ENCODE measurements around the gene ARAP1. TPM values are rescaled to one million over a fixed set of nuclear protein-coding genes. Genes with fewer than 3 reads are reported as not detected.

The ARAP1 gene
- total RNA-seq, 1 experiment from 2014 or later = 47.0 TPM

GRCh38 chr11:72681226-72682153, 70.7 kb downstream of the ARAP1 start:
- intact Hi-C loops (cut with micrococcal nuclease) = loop anchor here (2.0 kb wide), 1 partner anchor 211 kb away; no protein-coding TSS in a partner anchor
- no peak overlapping the region for H3K27ac Mint-ChIP-seq (ENCODE audit: low read depth, unreplicated experiment)
- peaks cover 30% of the 10 kb centered on the region for H3K36me3 Mint-ChIP-seq (ENCODE audit: insufficient read depth, unreplicated experiment)
- H3K4me3 Mint-ChIP-seq (ENCODE audit: unreplicated experiment) = no peak overlapping the region
- ChIA-PET CTCF (interaction anchor here (0.5 to 3.5 kb wide), 13 partner anchors 11 to 693 kb away, joined by 3 to 24 read pairs (median 4); partner anchors contain the start of gene P2RY2), POLR2A (interaction anchor here (0.5 to 1.9 kb wide), 7 partner anchors 11 to 210 kb away, joined by 3 to 4 read pairs (median 3); no protein-coding TSS in a partner anchor)
- peaks cover 37% of the 10 kb centered on the region for H3K27me3 Mint-ChIP-seq (ENCODE audit: insufficient read depth, unreplicated experiment)
- no peak for DNase-seq (ENCODE audit: unreplicated experiment)
- H3K9me3 Mint-ChIP-seq (ENCODE audit: unreplicated experiment) = no peaks in the 10 kb centered on the region
- TF ChIP-seq, protein P1, sequence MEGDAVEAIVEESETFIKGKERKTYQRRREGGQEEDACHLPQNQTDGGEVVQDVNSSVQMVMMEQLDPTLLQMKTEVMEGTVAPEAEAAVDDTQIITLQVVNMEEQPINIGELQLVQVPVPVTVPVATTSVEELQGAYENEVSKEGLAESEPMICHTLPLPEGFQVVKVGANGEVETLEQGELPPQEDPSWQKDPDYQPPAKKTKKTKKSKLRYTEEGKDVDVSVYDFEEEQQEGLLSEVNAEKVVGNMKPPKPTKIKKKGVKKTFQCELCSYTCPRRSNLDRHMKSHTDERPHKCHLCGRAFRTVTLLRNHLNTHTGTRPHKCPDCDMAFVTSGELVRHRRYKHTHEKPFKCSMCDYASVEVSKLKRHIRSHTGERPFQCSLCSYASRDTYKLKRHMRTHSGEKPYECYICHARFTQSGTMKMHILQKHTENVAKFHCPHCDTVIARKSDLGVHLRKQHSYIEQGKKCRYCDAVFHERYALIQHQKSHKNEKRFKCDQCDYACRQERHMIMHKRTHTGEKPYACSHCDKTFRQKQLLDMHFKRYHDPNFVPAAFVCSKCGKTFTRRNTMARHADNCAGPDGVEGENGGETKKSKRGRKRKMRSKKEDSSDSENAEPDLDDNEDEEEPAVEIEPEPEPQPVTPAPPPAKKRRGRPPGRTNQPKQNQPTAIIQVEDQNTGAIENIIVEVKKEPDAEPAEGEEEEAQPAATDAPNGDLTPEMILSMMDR (IDR thresholded peaks at IDR 0.05; ENCODE audit: unreplicated experiment) = no peak
- BruUV-seq (replicated peaks) = no TSS peak
- peaks cover 4% of the 10 kb centered on the region for H3K4me1 Mint-ChIP-seq (ENCODE audit: insufficient read depth, unreplicated experiment)

- TF ChIP-seq, protein P1 (IDR thresholded peaks at IDR 0.05; ENCODE audit: unreplicated experiment) = no peak
- Mint-ChIP-seq H3K9me3 (ENCODE audit: unreplicated experiment) (no peaks in the 10 kb centered on the region), H3K27me3 (ENCODE audit: insufficient read depth, unreplicated experiment) (peaks cover 44% of the 10 kb centered on the region), H3K4me1 (ENCODE audit: insufficient read depth, unreplicated experiment) (peaks cover 4% of the 10 kb centered on the region), H3K4me3 (ENCODE audit: unreplicated experiment) (no peak overlapping the region), H3K36me3 (ENCODE audit: insufficient read depth, unreplicated experiment) (peaks cover 27% of the 10 kb centered on the region), H3K27ac (ENCODE audit: low read depth, unreplicated experiment) (no peak overlapping the region)
- intact Hi-C loops (cut with micrococcal nuclease) = no loop called here
- POLR2A ChIA-PET = interaction anchor here (1.0 to 1.9 kb wide), 2 partner anchors 12 to 209 kb away, joined by 3 to 4 read pairs; no protein-coding TSS in a partner anchor
- CTCF ChIA-PET = interaction anchor here (0.6 to 3.5 kb wide), 7 partner anchors 11 to 537 kb away, joined by 3 to 18 read pairs (median 4); no protein-coding TSS in a partner anchor
- DNase-seq (ENCODE audit: unreplicated experiment) = no peak
- no TSS peak for BruUV-seq (replicated peaks)
These were observed 71.5 kb downstream of the ARAP1 start for GRCh38 chr11:72680624-72681158.

DNA sequence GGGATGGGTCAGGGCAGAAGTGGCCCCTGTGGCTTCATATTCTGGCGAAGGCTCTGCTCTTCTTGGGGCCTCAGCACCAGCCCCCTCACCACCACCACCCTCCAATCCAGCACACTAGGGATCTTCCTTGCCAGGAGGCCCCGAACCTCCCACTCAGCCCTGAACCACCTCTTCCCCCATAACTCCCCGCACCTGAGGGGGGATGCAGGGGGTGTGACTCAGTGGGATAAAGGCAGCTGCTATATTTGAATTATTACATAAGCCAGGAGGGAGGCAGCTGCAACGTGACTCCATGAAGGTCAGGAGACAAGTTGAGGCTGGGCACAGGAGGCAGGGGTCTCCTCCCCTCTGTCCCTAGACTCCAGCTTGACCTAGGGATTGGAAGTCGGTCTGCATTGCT, 72.3 kb downstream of the ARAP1 start:
- Mint-ChIP-seq H3K9me3 (ENCODE audit: unreplicated experiment) (no peaks in the 10 kb centered on the region), H3K36me3 (ENCODE audit: insufficient read depth, unreplicated experiment) (peaks cover 22% of the 10 kb centered on the region), H3K4me1 (ENCODE audit: insufficient read depth, unreplicated experiment) (peaks cover 4% of the 10 kb centered on the region), H3K27me3 (ENCODE audit: insufficient read depth, unreplicated experiment) (peaks cover 52% of the 10 kb centered on the region), H3K27ac (ENCODE audit: low read depth, unreplicated experiment) (no peak overlapping the region), H3K4me3 (ENCODE audit: unreplicated experiment) (no peak overlapping the region)
- intact Hi-C loops (cut with micrococcal nuclease) = no loop called here
- CTCF ChIA-PET = interaction anchor here (0.6 to 3.5 kb wide), 5 partner anchors 12 to 208 kb away, joined by 3 to 18 read pairs (median 4); no protein-coding TSS in a partner anchor
- no TSS peak for BruUV-seq (replicated peaks)
- TF ChIP-seq, protein P1 (IDR thresholded peaks at IDR 0.05; ENCODE audit: unreplicated experiment) = no peak
- DNase-seq (ENCODE audit: unreplicated experiment) = no peak
- POLR2A ChIA-PET = interaction anchor here (1.9 kb wide), 1 partner anchor 11 kb away, joined by 4 read pairs; no protein-coding TSS in a partner anchor

- ChIA-PET POLR2A (no interaction called here), CTCF (interaction anchor here (0.6 to 1.3 kb wide), 2 partner anchors 9 to 94 kb away, joined by 3 read pairs; no protein-coding TSS in a partner anchor)
- Mint-ChIP-seq H3K4me3 (ENCODE audit: unreplicated experiment) (no peak overlapping the region), H3K27me3 (ENCODE audit: insufficient read depth, unreplicated experiment) (peaks cover 66% of the 10 kb centered on the region), H3K4me1 (ENCODE audit: insufficient read depth, unreplicated experiment) (peaks cover 4% of the 10 kb centered on the region), H3K27ac (ENCODE audit: low read depth, unreplicated experiment) (no peak overlapping the region), H3K9me3 (ENCODE audit: unreplicated experiment) (no peaks in the 10 kb centered on the region), H3K36me3 (ENCODE audit: insufficient read depth, unreplicated experiment) (peaks cover 22% of the 10 kb centered on the region)
- no TSS peak for BruUV-seq (replicated peaks)
- TF ChIP-seq, protein P1 (IDR thresholded peaks at IDR 0.05; ENCODE audit: unreplicated experiment) = no peak
- DNase-seq (ENCODE audit: unreplicated experiment) = no peak
- intact Hi-C loops (cut with micrococcal nuclease) = no loop called here
These were observed 73.7 kb downstream of the ARAP1 start for GRCh38 chr11:72678524-72678923.

Measured in MCF 10A (cell line).